ENCODE data around the gene RHEX. TPM values are rescaled to one million over a fixed set of nuclear protein-coding genes. Genes with fewer than 3 reads are reported as not detected.

RHEX gene
- total RNA-seq, 2 donors from 2014 or later = 3.9 TPM; not detected in 1

- WGBS = 60% methylated on average over 3 of the region's 3 CpGs
- intact Hi-C loops (cut with DNase I) = no loop called here
These were observed 21.9 kb downstream of the RHEX start for GRCh38 chr1:206074839-206075238.

GRCh38 chr1:206075786-206076755 lies 23.1 kb downstream of the RHEX start:
- no peak for TF ChIP-seq POLR2A (IDR thresholded peaks at IDR 0.05)
- TF ChIP-seq POLR2AphosphoS5 (IDR thresholded peaks at IDR 0.05) = no peak
- TF ChIP-seq CTCF (IDR thresholded peaks at IDR 0.05) = no peak
- Histone ChIP-seq H3K27me3 (replicated peaks; ENCODE audit: insufficient read depth) (no peaks in the 10 kb centered on the region), H3K27ac (no peak overlapping the region), H3K4me3 (no peak overlapping the region), H3K9me3 (no peaks in the 10 kb centered on the region), H3K4me1 (replicated peaks) (no peaks in the 10 kb centered on the region), H3K36me3 (no peaks in the 10 kb centered on the region)
- no peak for DNase-seq (ENCODE audit: low spot score)
- intact Hi-C loops (cut with DNase I) = no loop called here
- WGBS = 57% methylated on average over 11 of the region's 11 CpGs

More at GRCh38 chr1:206074839-206075238, 21.9 kb downstream of the RHEX start:
- H3K9me3 ChIP-seq = no peaks in the 10 kb centered on the region
- H3K27me3 ChIP-seq (replicated peaks; ENCODE audit: insufficient read depth) = no peaks in the 10 kb centered on the region
- no peak overlapping the region for H3K27ac ChIP-seq
- no peak for TF ChIP-seq POLR2A (IDR thresholded peaks at IDR 0.05)
- TF ChIP-seq POLR2AphosphoS5 (IDR thresholded peaks at IDR 0.05) = no peak
- no peak for TF ChIP-seq CTCF (IDR thresholded peaks at IDR 0.05)
- no peak overlapping the region for H3K4me3 ChIP-seq
- DNase-seq (ENCODE audit: low spot score) = no peak
- H3K4me1 ChIP-seq (replicated peaks) = no peaks in the 10 kb centered on the region
- H3K36me3 ChIP-seq = no peaks in the 10 kb centered on the region

GRCh38 chr1:206079135-206079534 lies 26.2 kb downstream of the RHEX start:
- DNase-seq (ENCODE audit: low spot score) = no peak
- Histone ChIP-seq H3K27me3 (replicated peaks; ENCODE audit: insufficient read depth) (no peaks in the 10 kb centered on the region), H3K27ac (no peak overlapping the region), H3K36me3 (no peaks in the 10 kb centered on the region), H3K4me3 (no peak overlapping the region), H3K4me1 (replicated peaks) (no peaks in the 10 kb centered on the region), H3K9me3 (no peaks in the 10 kb centered on the region)
- TF ChIP-seq POLR2AphosphoS5 (IDR thresholded peaks at IDR 0.05) = no peak
- no peak for TF ChIP-seq CTCF (IDR thresholded peaks at IDR 0.05)
- no peak for TF ChIP-seq POLR2A (IDR thresholded peaks at IDR 0.05)
- WGBS = 79% methylated on average over 1 of the region's 1 CpG
- intact Hi-C loops (cut with DNase I) = no loop called here

GRCh38 chr1:206080026-206080820 lies 27.2 kb downstream of the RHEX start:
- intact Hi-C loops (cut with DNase I) = no loop called here
- WGBS = 48% methylated on average over 8 of the region's 8 CpGs
- Histone ChIP-seq H3K27me3 (replicated peaks; ENCODE audit: insufficient read depth) (no peaks in the 10 kb centered on the region), H3K4me1 (replicated peaks) (no peaks in the 10 kb centered on the region), H3K4me3 (no peak overlapping the region), H3K27ac (no peak overlapping the region), H3K36me3 (no peaks in the 10 kb centered on the region), H3K9me3 (no peaks in the 10 kb centered on the region)
- TF ChIP-seq CTCF (IDR thresholded peaks at IDR 0.05) (no peak), POLR2AphosphoS5 (IDR thresholded peaks at IDR 0.05) (no peak), POLR2A (IDR thresholded peaks at IDR 0.05) (no peak)
- no peak for DNase-seq (ENCODE audit: low spot score)
